Calu3 (cell line): Measurements from ENCODE around the gene CDH4. TPM values are rescaled to one million over a fixed set of nuclear protein-coding genes. Genes with fewer than 3 reads are reported as not detected.

Source experiments
- BruUV-seq: library from RNA; stranded (reverse); fragments of 400-500 nt; replicated peaks from 2 replicates; lab custom pipeline; 2021; lab: Mats Ljungman, UMichigan
- CTCF ChIA-PET: fragments of 300-600 bp; sonication (Branson Sonifier 250); formaldehyde crosslinking; loops from one replicate; lab custom pipeline; 2022; ENCODE audit warnings: antibody characterized with exemption; lab: Charles Lee
- DNase-seq: peaks from one replicate; pipeline ENCODE4 v3.0.0; 2022
- H3K27ac Mint-ChIP-seq: one replicate; pipeline ENCODE4 v1.8.0; 2022; ENCODE audit warnings: mixed read lengths; ENCODE audit not compliant: unreplicated experiment
- H3K27me3 Mint-ChIP-seq: one replicate; pipeline ENCODE4 v1.8.0; 2022; ENCODE audit warnings: mixed read lengths; ENCODE audit not compliant: unreplicated experiment
- H3K36me3 Mint-ChIP-seq: one replicate; pipeline ENCODE4 v1.8.0; 2022; ENCODE audit warnings: mild to moderate bottlenecking, moderate library complexity, mixed read lengths; ENCODE audit not compliant: insufficient read depth, unreplicated experiment
- H3K4me1 Mint-ChIP-seq: one replicate; pipeline ENCODE4 v1.8.0; 2022; ENCODE audit warnings: mild to moderate bottlenecking, low read depth, mixed read lengths; ENCODE audit not compliant: unreplicated experiment
- H3K4me3 Mint-ChIP-seq: one replicate; pipeline ENCODE4 v1.8.0; 2022; ENCODE audit warnings: mild to moderate bottlenecking, low read depth, moderate library complexity, mixed read lengths; ENCODE audit not compliant: unreplicated experiment
- H3K9me3 Mint-ChIP-seq: one replicate; pipeline ENCODE4 v1.8.0; 2022; ENCODE audit warnings: low read depth, mixed read lengths; ENCODE audit not compliant: unreplicated experiment
- CTCF ChIP-seq: fragments of 200-600 bp; IDR thresholded peaks from one replicate; pipeline ENCODE4 v1.8.0; 2022; ENCODE audit warnings: antibody characterized with exemption; ENCODE audit not compliant: unreplicated experiment
- intact Hi-C: fragments of 100-400 bp; cut with micrococcal nuclease; formaldehyde crosslinking; loops from one replicate; pipeline ENCODE4 v1.10.0; 2022; ENCODE audit not compliant: unreplicated experiment
- total RNA-seq: library from RNA; stranded (reverse); gene quantifications from 2 replicates; pipeline ENCODE4 v1.2.3, GENCODE V29; 2022

Gene CDH4
- total RNA-seq, 1 experiment from 2014 or later = not detected

- no peak for DNase-seq
- H3K9me3 Mint-ChIP-seq = no peaks in the 10 kb centered on the region
- no peak overlapping the region for H3K27ac Mint-ChIP-seq
- no TSS peak for BruUV-seq
- peaks cover 5% of the 10 kb centered on the region for H3K36me3 Mint-ChIP-seq
- intact Hi-C loops = no loop called here
- H3K27me3 Mint-ChIP-seq = peaks cover 58% of the 10 kb centered on the region
- CTCF ChIA-PET = no interaction called here
- H3K4me3 Mint-ChIP-seq = no peak overlapping the region
- no peaks in the 10 kb centered on the region for H3K4me1 Mint-ChIP-seq
- TF ChIP-seq CTCF = no peak
These were observed 403.5 kb downstream of the CDH4 start for GRCh38 chr20:61655591-61655990.

GRCh38 chr20:61656198-61656597 is 404.1 kb downstream of the CDH4 start:
- Mint-ChIP-seq H3K4me3 (no peak overlapping the region), H3K27ac (no peak overlapping the region), H3K36me3 (peaks cover 5% of the 10 kb centered on the region), H3K27me3 (peaks cover 63% of the 10 kb centered on the region), H3K4me1 (no peaks in the 10 kb centered on the region), H3K9me3 (no peaks in the 10 kb centered on the region)
- no peak for DNase-seq
- intact Hi-C loops = no loop called here
- BruUV-seq = no TSS peak
- TF ChIP-seq CTCF = no peak
- CTCF ChIA-PET = no interaction called here

- H3K4me3 Mint-ChIP-seq = no peak overlapping the region
- peaks cover 80% of the 10 kb centered on the region for H3K27me3 Mint-ChIP-seq
- intact Hi-C loops = no loop called here
- no peak for TF ChIP-seq CTCF
- BruUV-seq = no TSS peak
- CTCF ChIA-PET = no interaction called here
- peaks cover 5% of the 10 kb centered on the region for H3K36me3 Mint-ChIP-seq
- H3K27ac Mint-ChIP-seq = no peak overlapping the region
- H3K9me3 Mint-ChIP-seq = no peaks in the 10 kb centered on the region
- DNase-seq = no peak
- H3K4me1 Mint-ChIP-seq = no peaks in the 10 kb centered on the region
These were observed 405.8 kb downstream of the CDH4 start for GRCh38 chr20:61657721-61658377.

- BruUV-seq = no TSS peak
These were observed 406.5 kb downstream of the CDH4 start for GRCh38 chr20:61658563-61658962.

More at GRCh38 chr20:61658563-61658962, 406.5 kb downstream of the CDH4 start:
- CTCF ChIA-PET = no interaction called here
- peaks cover 5% of the 10 kb centered on the region for H3K36me3 Mint-ChIP-seq
- no peaks in the 10 kb centered on the region for H3K9me3 Mint-ChIP-seq
- intact Hi-C loops = no loop called here
- no peak for DNase-seq
- H3K4me3 Mint-ChIP-seq = no peak overlapping the region
- no peak for TF ChIP-seq CTCF
- H3K4me1 Mint-ChIP-seq = no peaks in the 10 kb centered on the region
- no peak overlapping the region for H3K27ac Mint-ChIP-seq
- peaks cover 87% of the 10 kb centered on the region for H3K27me3 Mint-ChIP-seq
